K562 (cell line): ENCODE results near the gene CRYBA1. TPM values are rescaled to one million over a fixed set of nuclear protein-coding genes. Genes with fewer than 3 reads are reported as not detected.

ENCODE experiments used
- BHLHE40 ChIP-seq: IDR thresholded peaks from 2 replicates; pipeline ENCODE4 v1.6.1; 2011; ENCODE audit warnings: low read length, improper control_type of control experiment
- C11orf30 ChIP-seq: fragments of 450-650 bp; IDR thresholded peaks from 2 replicates; pipeline ENCODE4 v1.6.1; 2016; ENCODE audit warnings: low read depth, mild to moderate bottlenecking
- EHMT2 ChIP-seq: fragments of 450-650 bp; IDR thresholded peaks from 2 replicates; pipeline ENCODE4 v1.6.1; 2018; ENCODE audit warnings: antibody characterized with exemption
- EZH2 ChIP-seq: IDR thresholded peaks from 2 replicates; pipeline ENCODE4 v1.6.1; 2012; ENCODE audit warnings: low read depth, mild to moderate bottlenecking, inconsistent platforms, low read length, borderline replicate concordance
- GABPB1 ChIP-seq: sonication (generic); formaldehyde crosslinking; IDR thresholded peaks from 2 replicates; pipeline ENCODE4 v1.8.0; 2022; ENCODE audit warnings: mild to moderate bottlenecking, missing genetic modification reagents
- MAZ ChIP-seq, 2 experiments: fragments of 450-650 bp in 1 of 2; sonication (generic) in 1 of 2; formaldehyde crosslinking; IDR thresholded peaks in 1 of 2; conservative IDR thresholded peaks in 1 of 2; 2 replicates each; pipeline versions ENCODE4 v1.4.0 to v1.5.0; 2020; ENCODE audit warnings: mild to moderate bottlenecking in 1 of 2, missing genetic modification reagents in 1 of 2
- MCM2 ChIP-seq: fragments of 450-650 bp; IDR thresholded peaks from 2 replicates; pipeline ENCODE4 v1.6.1; 2017; ENCODE audit warnings: low read depth, mild to moderate bottlenecking
- PRMT5 ChIP-seq: sonication (generic); formaldehyde crosslinking; IDR thresholded peaks from 2 replicates; pipeline ENCODE4 v1.5.0; 2020; ENCODE audit warnings: missing genetic modification reagents
- RBM34 ChIP-seq: fragments of 200-400 bp; formaldehyde crosslinking; IDR thresholded peaks from 2 replicates; pipeline ENCODE4 v1.6.1; 2018; ENCODE audit warnings: low read length, borderline replicate concordance; ENCODE audit not compliant: insufficient read depth
- SNRNP70 ChIP-seq: fragments of 200-400 bp; formaldehyde crosslinking; optimal IDR thresholded peaks from 2 replicates; pipeline ENCODE3; 2017; ENCODE audit warnings: low read depth, low read length
- TRIM24 ChIP-seq, 2 experiments: fragments of 450-650 bp; IDR thresholded peaks; 2 replicates each; pipeline ENCODE4 v1.6.1; 2016
- ZBTB1 ChIP-seq: sonication (generic); formaldehyde crosslinking; IDR thresholded peaks from 2 replicates; pipeline ENCODE4 v1.8.1; 2023; ENCODE audit warnings: missing genetic modification reagents, low read depth, mild to moderate bottlenecking, borderline replicate concordance
- ZNF134 ChIP-seq: fragments of 250-450 bp; sonication (Bioruptor Pico); conservative IDR thresholded peaks from 2 replicates; pipeline ENCODE4 v1.4.0; 2020
- polyA plus RNA-seq, 8 experiments: library from polyadenylated mRNA; depleted of rRNA in 4 of 8; stranded (reverse) in 5 of 8; unstranded in 3 of 8; fragments of >200 nt; fragmentation: Nextera tagmentation in 2 of 8; fragmentation: Illumina TruSeq in 1 of 8; extraction: Ambion mirVana in 2 of 8; extraction: Trizol in 1 of 8; gene quantifications; 2 replicates each; pipeline versions ENCODE4 v1.2.1 to v1.2.3, GENCODE V29; 2011 to 2014; ENCODE audit warnings: inconsistent platforms in 1 of 8, missing spikeins in 1 of 8
- total RNA-seq, 7 experiments: library from RNA; depleted of rRNA in 6 of 7; stranded (reverse); fragments of >200 nt in 6 of 7; fragmentation: Illumina TruSeq in 2 of 7; extraction: Trizol in 2 of 7; gene quantifications; 2 replicates each; pipeline versions ENCODE4 v1.2.1 to v1.2.3, GENCODE V29; 2011 to 2021; ENCODE audit warnings: low replicate concordance in 1 of 7
- TF ChIP-seq, protein P1 (sequence below): sonication (generic); formaldehyde crosslinking; IDR thresholded peaks from 2 replicates; pipeline ENCODE4 v1.8.0; 2022; ENCODE audit warnings: missing genetic modification reagents, mild to moderate bottlenecking, borderline replicate concordance
- TF ChIP-seq, protein P2 (sequence below): fragments of 250-450 bp; sonication (Bioruptor Pico); IDR thresholded peaks from 2 replicates; pipeline ENCODE4 v1.5.0; 2021; ENCODE audit warnings: mild to moderate bottlenecking, moderate library complexity
- TF ChIP-seq, protein P3 (sequence below): fragments of 250-450 bp; sonication (Bioruptor Pico); IDR thresholded peaks from 2 replicates; pipeline ENCODE4 v1.8.0; 2022; ENCODE audit warnings: inconsistent platforms, mild to moderate bottlenecking, moderate library complexity, borderline replicate concordance
- TF ChIP-seq, protein P4 (sequence below), 2 experiments: IDR thresholded peaks; 2 replicates each; pipeline ENCODE4 v1.6.1; 2011; ENCODE audit warnings: borderline replicate concordance in 1 of 2, control low read depth in 1 of 2, low read depth in 1 of 2, low read length in 1 of 2, mild to moderate bottlenecking in 1 of 2, mixed read lengths in 1 of 2, moderate library complexity in 1 of 2; ENCODE audit not compliant: insufficient read depth in 1 of 2, insufficient read length in 1 of 2, poor library complexity in 1 of 2, severe bottlenecking in 1 of 2; ENCODE audit errors: extremely low read depth in 1 of 2
- TF ChIP-seq, protein P5 (sequence below): fragments of 450-650 bp; IDR thresholded peaks from 2 replicates; pipeline ENCODE4 v1.6.1; 2016; ENCODE audit warnings: antibody characterized with exemption

Gene CRYBA1
- total and polyA plus RNA-seq, 9 of the 15 experiments (the other 6 are each of a cell fraction or from before 2014, with no cell fraction given) = not detected

DNA sequence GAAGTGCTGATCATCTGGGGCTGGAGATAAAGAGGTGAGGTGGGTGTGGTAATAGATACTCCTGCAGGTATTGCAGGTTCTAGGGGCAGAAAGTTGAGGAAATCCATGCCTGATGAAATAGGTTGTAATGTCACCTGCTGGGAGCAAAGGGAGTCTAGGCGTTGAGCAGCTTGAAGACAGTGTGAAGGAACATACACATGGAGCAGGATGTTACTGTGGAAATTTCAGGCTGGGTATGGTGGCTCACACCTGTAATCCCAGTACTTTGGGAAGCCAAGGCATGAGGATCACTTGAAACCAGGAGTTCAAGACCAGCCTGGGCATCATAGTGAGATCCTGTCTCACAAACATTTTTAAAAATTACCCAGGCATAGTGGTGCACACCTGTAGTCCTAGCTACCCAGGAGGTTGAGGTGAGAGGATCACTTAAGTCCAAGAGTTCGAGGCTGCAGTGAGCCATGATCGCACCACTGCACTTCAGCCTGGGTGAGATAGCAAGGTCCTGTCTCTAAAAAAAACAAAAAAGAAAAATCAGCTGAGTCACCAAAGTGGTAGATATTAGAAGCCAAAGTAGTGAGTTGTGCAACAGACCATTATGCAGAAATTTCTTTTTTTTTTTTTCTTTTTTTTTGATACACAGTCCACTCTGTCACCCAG, 9.1 kb upstream of the CRYBA1 start (continued):
- 0 out of 4 replicates have a peak, but pooled peaks of 1 of the 2 experiments have one; percentile 29 for TF ChIP-seq MAZ (CRISPR knock-in tag; conservative IDR thresholded peaks at IDR 0.05 in 1 of 2, IDR thresholded peaks at IDR 0.05 in 1 of 2)
- no peak for TF ChIP-seq PRMT5 (CRISPR knock-in tag)
- no peak for TF ChIP-seq SNRNP70
- TF ChIP-seq, protein P1, sequence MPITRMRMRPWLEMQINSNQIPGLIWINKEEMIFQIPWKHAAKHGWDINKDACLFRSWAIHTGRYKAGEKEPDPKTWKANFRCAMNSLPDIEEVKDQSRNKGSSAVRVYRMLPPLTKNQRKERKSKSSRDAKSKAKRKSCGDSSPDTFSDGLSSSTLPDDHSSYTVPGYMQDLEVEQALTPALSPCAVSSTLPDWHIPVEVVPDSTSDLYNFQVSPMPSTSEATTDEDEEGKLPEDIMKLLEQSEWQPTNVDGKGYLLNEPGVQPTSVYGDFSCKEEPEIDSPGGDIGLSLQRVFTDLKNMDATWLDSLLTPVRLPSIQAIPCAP = no peak
- TF ChIP-seq BHLHE40 = no peak
- TF ChIP-seq, protein P2, sequence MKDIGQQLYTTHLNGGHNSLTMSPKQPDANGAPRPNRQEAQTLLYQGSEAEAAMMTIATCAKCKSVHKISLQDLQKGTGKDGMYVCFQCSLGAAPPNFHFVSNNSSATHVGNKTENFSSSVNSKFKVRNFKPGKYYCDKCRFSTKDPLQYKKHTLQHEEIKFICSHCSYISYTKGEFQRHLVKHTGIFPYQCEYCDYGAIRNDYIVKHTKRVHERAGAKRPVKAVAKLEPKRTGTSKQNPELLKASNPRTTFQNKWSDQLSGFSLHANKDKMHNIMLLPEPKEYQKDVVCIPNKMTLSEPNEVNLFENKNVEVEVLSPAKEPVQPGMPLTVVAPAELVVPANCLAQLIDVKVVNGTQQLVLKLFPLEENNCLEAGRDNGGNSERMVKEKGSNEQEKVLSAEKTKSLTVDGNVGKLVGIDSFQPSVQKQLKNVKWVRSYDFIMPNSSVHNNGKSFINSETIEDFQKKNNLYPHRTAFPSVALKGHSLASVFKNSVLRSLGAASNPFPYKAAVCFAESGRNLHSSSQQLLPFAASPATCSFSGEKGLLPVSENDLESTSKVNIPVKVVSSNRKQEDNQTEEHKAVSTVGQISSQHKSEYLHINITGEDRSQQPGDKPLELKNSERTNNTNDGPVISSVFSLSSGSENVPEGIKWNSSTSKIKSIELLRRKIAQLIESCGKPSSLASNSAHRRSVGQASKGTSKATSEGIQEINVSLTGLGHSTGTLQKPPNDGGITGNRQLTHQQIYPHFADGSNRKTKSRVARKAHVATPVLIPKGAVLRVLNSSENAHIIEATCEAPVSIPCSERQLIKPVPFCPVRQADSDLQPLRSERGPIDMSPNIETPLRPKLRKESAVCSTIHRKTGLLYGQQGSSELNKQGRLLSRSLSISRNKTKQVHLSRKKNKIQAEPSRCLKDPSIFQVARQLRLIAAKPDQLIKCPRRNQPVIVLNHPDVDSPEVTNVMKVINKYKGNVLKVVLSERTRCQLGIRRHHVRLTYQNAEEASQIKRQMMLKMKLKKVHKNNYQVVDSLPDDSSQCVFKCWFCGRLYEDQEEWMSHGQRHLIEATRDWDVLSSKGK (CRISPR knock-in tag) = no peak
- no peak for TF ChIP-seq EHMT2
- TF ChIP-seq, protein P3, sequence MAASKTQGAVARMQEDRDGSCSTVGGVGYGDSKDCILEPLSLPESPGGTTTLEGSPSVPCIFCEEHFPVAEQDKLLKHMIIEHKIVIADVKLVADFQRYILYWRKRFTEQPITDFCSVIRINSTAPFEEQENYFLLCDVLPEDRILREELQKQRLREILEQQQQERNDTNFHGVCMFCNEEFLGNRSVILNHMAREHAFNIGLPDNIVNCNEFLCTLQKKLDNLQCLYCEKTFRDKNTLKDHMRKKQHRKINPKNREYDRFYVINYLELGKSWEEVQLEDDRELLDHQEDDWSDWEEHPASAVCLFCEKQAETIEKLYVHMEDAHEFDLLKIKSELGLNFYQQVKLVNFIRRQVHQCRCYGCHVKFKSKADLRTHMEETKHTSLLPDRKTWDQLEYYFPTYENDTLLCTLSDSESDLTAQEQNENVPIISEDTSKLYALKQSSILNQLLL (CRISPR knock-in tag) = no peak
- TF ChIP-seq, protein P4, sequence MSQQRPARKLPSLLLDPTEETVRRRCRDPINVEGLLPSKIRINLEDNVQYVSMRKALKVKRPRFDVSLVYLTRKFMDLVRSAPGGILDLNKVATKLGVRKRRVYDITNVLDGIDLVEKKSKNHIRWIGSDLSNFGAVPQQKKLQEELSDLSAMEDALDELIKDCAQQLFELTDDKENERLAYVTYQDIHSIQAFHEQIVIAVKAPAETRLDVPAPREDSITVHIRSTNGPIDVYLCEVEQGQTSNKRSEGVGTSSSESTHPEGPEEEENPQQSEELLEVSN (IDR thresholded peaks at IDR 0.05; ENCODE audit: borderline replicate concordance in 1 of 2, extremely low read depth in 1 of 2, insufficient read depth in 1 of 2, insufficient read length in 1 of 2, low read depth in 1 of 2, low read length in 1 of 2, poor library complexity in 1 of 2, severe bottlenecking in 1 of 2) = no peak
- TF ChIP-seq GABPB1 = no peak
- TF ChIP-seq MCM2 = no peak
- no peak for TF ChIP-seq EZH2
- TF ChIP-seq C11orf30 = peak; percentile 94
- TF ChIP-seq ZBTB1 (CRISPR knock-in tag) = no peak
- no peak for TF ChIP-seq ZNF134
- TF ChIP-seq TRIM24 (IDR thresholded peaks at IDR 0.05) = peak; percentile 94 to 96
- no peak for TF ChIP-seq RBM34
- TF ChIP-seq, protein P5, sequence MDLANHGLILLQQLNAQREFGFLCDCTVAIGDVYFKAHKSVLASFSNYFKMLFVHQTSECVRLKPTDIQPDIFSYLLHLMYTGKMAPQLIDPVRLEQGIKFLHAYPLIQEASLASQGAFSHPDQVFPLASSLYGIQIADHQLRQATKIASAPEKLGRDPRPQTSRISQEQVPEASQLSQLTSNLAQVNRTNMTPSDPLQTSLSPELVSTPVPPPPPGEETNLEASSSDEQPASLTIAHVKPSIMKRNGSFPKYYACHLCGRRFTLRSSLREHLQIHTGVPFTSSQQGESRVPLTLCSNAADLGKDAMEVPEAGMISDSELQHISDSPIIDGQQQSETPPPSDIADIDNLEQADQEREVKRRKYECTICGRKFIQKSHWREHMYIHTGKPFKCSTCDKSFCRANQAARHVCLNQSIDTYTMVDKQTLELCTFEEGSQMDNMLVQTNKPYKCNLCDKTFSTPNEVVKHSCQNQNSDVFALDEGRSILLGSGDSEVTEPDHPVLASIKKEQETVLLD = no peak
